CD1c-positive myeloid dendritic cell (primary cell): ENCODE data around the gene EFS.

Experiments used
- DNase-seq: peaks from one replicate; pipeline ENCODE4 v3.0.0-alpha.2; 2016; ENCODE audit errors: extremely low spot score

The EFS gene

DNA sequence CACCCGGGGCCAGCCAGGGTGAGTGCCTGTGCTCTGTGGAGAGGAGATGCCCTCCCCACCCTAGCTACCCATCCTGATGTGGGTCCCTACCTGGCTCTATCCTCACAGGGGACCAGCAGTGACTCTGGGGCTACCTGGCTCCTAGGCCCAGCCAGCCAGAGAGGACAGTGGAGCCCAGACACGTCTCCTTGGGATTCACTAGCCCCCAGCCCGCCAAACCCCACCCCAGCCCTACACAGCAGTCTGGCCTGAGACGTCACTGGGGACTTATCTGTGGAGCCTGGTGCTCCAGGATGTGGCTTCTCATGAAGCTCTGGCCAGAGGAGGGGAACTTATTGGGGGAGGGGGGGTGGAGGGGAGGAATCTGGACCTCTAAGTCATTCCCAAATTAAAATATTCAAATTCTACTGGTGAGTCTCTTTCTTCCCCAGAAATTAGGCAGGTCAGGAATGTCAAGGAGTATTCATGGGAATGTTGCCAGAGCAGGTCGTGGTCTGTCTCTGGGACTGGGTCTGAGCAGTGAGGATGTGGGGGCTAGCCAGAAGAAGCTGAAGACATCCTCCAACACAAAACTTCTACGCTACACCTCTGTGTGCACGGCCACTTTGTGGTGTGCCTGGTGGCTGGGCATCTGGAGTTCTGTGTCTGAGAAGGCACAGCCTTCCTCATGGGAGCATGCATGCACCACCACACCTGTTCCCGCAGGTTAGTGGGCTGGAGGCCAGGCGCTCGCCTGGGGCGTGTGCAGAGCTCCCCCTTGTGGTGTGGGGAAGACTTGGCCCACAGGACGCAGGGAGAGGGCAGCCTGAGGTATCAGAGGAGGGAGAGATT lies 14.6 kb upstream of the EFS start:
- peak; percentile 55 for DNase-seq

DNA sequence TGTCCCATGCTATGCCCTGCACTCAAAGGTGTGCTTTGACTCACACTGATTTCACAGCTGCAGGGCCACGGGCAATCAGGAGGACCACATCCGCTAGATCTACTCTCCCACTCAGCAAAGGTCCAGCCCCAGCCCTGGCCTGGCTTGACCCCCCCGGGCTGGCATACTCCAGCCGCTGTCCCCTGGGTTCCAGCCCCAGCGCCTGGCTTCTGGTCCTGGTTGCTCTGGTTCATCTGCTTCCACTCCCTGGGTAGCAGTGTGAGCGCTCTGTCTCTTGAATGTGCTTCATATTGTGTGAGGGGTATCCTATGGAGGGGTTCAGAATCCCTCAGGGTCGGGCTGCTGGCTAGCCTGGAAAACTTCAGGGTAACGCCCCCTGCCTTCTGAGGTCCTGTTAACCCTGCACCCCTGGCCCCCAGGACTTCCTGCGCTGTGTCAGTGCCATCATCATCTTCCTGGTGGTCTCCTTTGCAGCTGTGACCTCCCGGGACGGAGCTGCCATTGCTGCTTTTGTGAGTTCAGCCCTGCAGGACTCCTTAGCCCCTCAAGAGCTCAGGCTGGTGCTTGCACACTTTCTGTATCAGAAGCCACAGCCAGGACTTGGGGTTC lies 13.7 kb upstream of the EFS start:
- DNase-seq = no peak

DNA sequence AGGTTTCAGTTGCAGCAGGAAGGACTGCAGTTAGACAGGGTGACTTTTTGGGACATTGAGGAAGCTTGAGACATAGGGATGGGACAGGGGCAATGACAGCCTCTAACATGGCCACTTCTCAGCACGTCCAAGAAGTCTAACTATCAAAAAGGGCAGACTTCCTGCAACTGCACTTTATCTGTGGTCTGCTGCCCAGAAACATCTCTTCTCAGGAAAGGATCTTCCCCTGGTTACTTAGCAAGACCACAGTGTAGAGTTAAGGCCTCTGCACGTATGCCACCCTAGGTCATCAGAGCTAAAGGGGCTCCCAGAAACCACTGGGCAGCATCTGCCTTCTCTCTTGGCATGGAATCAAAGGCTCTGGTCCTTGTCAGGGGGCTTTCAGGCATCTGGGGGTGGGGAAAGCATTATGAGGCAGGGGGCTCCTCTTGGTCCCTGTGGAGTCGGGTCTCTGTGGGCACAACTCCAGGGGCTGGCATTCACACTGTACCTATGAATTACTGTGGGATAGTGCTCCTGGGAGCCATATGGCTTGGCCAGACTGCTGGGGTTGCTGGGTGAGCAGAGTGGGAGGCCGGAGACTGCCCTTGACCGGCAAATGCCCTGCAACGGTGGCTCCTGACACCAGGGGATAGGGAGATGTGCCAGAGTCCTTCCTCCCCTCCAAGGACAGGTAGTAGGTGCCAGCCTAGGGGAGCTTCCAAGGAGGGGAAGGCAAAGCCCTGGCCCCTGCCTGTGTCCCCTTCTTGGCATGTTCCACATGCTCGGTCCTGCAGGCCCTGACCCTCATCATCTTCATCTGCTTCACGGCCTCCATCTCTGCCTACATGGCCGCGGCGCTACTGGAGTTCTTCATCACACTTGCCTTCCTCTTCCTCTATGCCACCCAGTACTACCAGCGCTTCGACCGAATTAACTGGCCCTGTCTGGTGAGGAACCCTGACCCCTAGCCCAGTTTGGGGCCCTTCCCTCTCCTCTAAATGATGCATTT lies 12.9 kb upstream of the EFS start:
- DNase-seq = no peak

DNA sequence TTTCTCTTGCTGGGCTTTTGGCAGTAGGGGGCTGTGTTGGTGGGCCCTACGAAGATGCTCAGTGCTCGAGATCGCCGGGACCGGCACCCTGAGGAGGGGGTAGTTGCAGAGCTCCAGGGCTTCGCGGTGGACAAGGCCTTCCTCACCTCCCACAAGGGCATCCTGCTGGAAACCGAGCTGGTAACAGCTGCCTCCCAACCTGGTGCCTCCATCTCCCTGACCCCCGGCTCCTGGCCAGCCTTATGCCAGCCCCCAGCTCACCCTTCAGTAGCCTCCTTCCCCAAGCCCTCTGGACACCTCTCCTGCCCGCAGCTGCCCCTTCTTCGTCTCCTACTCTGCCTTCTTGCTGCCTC lies 12.2 kb upstream of the EFS start:
- no peak for DNase-seq

DNA sequence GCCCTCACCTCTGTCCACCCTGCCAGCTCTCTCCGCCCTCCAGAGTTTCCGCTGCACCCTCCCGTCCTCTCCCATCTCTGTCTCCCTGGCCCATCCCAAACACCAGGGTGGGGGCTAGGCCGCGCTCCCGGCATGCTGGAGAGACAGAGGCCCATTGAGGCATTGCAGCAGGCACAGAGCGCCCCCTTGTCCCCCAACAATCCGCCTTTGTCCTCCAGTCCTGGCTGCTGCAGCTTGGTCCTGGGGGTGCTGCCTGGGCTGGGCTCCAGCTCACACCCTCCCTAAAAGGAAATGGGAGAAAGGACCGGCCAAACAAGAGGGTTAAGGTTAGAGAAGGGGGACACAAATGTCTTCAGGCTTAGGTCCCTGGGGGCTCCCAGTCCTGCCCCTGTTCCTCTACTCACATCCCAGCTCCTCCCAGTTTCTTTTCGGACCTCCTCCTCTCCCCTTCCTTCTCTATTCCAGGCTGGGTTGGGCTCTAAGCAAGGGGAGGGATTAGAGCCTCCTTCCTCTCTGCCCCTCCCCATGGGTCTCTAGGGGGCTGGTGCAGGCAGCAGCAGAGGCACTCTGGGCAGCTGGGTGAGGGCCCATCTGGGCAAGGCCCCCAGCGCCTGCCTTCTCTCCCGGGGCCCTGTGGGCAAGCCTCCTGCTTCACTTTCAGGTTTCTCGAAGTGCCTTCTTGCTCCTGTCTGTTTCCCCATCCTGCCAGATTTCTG lies 11.7 kb upstream of the EFS start, which contains the start of gene CMTM5:
Gene CMTM5, plus strand, starts transcription at position 565 of the 716 bp plus-strand sequence. CDS start 206 bp downstream, outside the sequence.
- no peak for DNase-seq

DNA sequence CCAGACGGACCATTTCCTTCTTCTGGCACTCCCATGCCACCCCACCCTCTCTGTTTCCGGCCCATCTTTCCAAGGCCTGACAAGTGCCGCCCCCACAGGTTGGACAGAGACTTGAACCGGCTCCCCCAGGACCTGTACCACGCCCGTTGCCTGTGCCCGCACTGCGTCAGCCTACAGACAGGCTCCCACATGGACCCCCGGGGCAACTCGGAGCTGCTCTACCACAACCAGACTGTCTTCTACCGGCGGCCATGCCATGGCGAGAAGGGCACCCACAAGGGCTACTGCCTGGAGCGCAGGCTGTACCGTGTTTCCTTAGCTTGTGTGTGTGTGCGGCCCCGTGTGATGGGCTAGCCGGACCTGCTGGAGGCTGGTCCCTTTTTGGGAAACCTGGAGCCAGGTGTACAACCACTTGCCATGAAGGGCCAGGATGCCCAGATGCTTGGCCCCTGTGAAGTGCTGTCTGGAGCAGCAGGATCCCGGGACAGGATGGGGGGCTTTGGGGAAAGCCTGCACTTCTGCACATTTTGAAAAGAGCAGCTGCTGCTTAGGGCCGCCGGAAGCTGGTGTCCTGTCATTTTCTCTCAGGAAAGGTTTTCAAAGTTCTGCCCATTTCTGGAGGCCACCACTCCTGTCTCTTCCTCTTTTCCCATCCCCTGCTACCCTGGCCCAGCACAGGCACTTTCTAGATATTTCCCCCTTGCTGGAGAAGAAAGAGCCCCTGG lies 10.7 kb upstream of the EFS start:
- DNase-seq = no peak

DNA sequence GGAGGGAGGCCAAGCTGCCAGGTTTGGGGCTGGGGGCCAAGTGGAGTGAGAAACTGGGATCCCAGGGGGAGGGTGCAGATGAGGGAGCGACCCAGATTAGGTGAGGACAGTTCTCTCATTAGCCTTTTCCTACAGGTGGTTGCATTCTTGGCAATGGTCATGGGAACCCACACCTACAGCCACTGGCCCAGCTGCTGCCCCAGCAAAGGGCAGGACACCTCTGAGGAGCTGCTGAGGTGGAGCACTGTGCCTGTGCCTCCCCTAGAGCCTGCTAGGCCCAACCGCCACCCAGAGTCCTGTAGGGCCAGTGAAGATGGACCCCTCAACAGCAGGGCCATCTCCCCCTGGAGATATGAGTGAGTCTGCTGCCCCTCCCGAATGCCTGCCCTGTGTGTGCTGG lies 8.1 kb upstream of the EFS start:
- no peak for DNase-seq

DNA sequence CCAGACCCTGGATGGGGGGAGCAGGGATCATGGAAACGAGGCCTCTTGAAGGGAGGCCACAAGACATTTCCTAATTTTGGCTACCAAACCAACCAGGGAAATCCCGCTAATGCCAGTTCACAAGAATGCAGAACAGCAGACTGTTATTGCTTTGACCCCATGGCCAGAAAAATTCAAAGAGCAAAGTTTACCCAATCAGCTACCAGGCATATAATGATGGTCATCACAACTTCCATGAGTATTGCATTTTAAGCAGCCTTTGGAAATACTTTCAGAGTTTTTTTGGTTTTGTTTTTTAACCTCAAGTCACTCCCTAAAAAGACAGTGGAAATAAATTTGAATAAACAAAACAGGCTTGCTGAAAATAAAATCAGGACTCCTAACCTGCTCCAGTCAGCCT lies 7.5 kb upstream of the EFS start, which contains the start of gene IL25:
Gene IL25, plus strand, starts transcription at position 301 of the 400 bp plus-strand sequence.
- DNase-seq = no peak

DNA sequence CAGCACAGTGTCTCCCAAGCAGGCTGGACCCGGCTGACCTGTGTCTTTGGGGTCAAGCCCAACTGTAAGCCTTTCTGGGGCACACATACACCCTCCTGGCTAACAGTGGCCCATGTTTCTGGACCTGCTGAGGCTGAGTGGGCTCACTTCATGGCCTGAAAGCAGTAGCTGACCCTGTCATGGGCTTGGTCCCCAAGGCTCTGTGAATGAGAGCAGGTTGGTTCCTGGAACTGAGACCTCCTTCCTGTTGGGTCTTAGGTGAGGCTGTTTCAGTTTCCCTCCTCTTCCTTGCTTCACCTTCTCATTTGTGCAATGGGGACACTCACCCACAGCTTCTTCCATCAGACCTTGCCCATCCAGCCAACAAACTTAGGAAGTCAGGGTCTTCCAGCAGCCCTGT lies 6.9 kb upstream of the EFS start:
- DNase-seq = no peak

DNA sequence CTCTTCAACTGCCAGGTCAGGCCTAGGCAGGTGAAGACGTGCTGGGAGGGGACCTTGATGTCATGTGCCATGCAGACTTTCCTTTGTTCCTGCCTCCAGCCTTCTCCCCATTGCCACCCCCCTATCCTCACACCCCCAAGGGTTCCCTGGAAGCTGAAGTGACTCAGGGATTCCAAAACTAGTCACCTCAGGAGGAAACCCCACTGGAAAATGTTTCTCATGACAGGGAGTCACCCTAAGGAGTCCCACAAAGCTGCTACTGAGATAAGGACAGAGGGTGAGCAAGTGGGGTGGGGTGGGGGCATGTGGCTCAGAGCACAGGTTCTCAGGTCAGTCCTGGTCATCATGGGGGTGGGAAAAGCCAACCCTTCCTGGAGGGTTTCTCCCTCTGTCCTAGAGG lies 5.2 kb upstream of the EFS start:
- DNase-seq = no peak

DNA sequence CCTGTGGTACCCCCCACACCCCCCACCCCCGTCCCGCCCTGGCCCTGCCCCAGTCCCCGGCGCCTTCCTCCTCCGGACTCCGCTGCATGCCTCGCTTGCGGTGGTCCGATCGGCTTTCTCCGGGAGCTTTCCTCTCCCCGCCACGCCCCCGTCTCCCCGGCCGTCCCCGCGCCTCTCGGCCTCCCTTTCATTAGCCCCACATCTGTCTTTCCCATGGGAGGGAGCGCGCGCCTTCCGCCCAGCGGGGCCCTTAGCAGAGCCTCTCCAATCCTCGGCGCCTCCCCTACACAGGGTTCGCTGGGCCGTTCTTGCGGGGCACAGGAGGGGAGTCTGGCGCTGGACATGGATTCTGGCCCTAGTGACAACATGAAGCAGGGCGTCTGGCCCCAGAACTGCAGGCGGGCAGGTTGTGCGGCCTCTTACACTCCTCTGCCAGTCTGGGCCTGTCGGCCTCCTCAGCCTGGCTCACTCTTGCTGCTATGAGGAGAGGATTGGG lies 1.5 kb upstream of the EFS start:
- DNase-seq = no peak

DNA sequence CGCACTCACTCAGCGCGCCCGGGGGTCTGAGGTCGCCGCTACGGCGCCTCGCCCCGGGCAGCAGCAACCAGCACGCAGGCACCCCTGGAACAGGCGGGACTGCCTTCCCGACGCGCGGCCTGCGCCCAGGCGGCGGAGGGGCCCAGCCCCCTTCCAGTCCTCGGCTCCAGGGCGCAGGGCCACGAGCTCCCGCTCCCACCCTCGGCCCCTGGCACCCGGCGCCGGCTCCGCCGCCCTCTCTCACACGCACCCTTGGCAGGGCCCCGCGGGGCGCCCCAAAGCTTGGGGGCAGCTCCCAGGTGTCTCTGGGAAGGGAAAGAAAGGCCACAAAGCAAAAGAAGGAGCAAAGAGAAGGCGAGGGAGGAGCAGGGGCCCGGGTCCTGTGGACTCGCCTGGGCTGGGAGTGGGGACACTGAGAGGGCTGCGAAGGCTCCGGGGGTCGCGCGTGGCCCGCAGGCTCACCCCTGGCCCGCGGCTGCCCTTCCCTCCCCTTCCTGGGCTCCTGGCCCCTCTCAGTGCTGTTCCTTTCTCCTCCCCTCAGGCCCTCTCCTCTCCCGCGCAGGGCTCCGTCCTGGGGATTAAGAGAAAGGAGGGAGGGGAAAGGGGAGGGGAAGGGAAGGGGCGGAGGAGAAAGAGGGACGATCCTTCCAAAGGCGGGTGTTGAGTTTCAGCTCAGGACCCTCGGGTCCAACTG lies 907 bp upstream of the EFS start:
- DNase-seq = no peak

DNA sequence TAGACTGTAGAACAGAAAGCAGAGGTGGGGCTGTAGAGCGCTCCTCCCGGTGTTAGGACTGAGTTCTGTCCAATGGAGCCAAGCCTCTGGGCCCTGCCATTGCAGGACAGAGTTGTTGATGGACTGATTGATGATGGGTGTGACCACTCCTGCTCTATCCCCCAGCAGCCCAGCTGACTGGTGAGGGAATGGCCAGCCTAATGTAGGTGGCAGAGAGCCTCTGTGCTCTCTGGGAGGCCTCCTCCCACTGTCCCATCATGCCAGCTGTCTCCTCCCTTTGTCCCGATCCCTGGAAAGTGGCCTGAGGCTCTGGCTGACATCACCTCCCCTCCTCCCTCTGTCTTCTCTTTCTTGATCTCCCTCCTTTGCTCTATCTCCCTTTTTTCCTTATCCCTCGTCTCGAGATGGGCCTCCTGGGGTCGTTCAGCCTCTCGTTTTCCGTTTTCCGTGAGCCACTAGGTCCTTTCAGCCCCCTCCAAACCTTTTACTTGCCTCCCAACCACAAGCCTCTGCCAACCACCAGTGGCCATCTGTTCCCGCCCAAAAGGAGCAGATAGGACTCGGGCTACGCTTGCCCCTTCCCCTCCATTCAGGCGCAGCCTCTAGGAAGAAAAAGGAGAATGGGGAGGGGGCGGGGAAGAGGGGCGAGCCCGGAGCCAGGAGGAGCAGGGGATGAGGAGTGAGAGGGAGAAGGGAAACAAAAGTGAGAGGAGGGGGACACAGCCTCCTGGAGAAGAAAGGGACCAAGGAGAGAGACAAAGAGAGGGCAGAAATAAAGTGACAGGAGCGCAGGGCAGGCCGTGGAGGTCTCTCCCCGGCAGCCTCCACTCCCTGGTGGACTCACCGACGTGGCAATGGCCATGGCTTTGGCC lies 572 bp downstream of the EFS start:
- no peak for DNase-seq

DNA sequence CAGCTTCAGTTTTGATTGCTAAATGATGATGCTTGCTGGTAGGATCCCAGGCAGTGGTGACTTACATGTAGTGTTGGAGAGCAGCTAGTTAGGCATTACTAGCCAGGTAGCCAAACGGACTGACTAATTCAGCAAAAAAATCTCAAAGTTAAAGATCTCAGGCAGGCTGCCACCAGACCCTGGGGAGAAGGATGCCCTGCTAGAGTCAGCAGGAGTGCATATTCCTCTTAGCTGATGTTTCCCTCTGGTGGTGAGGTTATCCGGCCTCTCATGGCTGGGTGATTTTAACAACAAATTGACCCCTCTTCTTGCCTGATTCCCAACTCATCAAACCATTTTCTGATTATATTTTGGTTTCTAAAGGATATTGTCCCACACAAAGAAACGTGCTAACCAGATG lies 2.8 kb downstream of the EFS start:
- no peak for DNase-seq

DNA sequence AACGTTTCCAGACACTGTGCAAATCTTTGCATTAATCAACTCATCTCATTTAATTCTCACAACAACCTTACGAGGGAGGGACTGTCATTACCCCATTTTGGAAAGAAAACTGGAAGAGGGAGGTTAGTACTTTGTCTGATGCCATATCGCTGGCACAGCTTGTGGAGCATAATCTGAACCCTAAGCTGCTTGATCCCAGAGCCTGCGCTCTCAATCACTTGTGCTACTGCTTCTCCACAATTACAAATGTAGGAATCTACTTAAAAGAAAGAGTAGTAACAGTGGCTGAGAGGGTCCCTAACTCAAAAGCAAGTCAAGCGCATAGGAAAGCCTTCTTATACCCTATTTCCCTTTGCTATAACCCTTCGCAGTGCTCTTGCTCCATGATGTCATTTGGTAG lies 3.2 kb downstream of the EFS start:
- DNase-seq = no peak

DNA sequence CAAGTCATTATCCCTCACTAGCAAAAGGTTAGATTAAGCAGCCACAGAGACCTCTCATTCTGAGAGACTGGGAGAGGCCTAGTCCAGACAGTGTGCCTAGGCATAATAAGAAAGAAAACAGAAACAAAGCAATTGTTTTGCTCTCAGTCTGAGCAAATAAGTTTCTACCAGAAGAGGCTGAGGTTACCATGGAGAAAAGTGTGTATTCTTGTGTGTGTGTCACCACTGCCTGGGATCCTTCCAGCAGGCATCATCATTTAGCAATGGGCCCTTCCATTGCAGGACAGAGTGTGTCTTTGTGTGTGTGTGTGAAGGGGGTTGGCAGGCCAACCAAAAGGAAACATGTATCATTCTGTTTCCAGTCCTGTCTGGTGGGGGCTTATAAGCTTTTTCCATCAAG lies 3.7 kb downstream of the EFS start:
- DNase-seq = no peak

DNA sequence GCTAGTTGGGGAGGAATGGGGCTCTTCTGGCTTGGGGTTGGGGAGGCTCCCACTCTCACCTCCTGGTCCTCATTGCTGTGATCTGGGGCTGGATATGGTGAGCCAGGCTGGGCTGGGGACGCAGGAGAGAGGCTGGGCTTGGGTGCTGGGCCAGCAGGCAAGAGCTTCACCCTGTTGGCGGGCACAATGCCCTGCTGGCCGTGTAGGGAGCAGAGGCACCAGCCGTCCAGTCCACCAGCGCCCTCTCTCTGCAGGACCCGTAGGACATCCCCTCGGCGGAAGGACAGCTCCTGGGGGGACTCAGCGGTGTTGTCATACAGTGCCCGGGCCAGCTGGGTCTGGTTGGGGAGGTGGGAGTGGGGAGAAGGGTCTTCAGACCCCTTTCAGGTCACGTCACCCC lies 4.5 kb downstream of the EFS start:
- DNase-seq = no peak

DNA sequence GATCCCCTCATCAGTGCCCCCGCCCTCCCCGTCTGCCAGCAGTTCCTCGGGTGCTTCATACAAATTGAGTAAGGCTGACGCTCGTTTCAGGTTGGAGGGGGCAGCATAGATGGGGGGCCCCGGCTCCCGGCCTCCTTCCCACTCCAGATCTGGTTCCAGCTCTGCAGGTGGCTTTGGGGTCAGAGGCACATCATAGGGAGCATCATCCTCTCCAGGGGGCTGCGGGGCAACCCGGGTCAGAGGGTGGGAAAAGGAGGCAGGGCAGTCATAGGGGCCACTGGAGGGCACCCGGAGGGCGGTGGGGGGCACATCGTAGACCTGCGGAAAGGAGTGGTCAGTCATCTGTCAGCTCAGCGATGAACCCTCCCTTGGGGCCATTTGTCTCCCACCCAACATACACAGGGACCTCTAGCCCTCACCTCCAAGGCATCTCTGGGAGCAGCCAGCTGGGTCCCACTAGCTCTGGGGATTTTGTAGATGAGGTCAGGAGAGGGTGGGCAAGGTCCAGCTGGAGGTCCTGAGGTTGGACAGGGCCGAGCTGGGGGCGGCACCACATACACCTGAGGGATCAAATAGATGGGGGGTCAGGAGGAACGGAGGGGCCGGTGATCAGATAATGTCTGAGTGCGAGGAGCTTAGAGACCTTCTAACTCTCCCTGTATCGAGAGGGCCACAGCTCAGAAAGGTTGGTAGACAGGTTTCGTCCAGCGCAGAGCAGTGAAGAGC lies 5.1 kb downstream of the EFS start:
- no peak for DNase-seq
